Smooth muscle cell (in vitro differentiated cells): ENCODE data around the gene S100A9. TPM values are rescaled to one million over a fixed set of nuclear protein-coding genes. Genes with fewer than 3 reads are reported as not detected.

Experiments
- DNase-seq: peaks from one replicate; lab custom pipeline; 2025; ENCODE audit not compliant: unreplicated experiment; lab: John Stamatoyannopoulos, UW
- H2AFZ ChIP-seq: fragments of 200-600 bp; sonication (generic); 2 replicates; pipeline ENCODE4 v1.6.0; 2016; ENCODE audit warnings: antibody characterized with exemption, low read depth, mild to moderate bottlenecking
- H3F3A ChIP-seq: fragments of 200-600 bp; sonication (generic); 2 replicates; pipeline ENCODE4 v1.6.0; 2017; ENCODE audit warnings: antibody characterized with exemption, low read depth
- H3K27ac ChIP-seq: fragments of 200-600 bp; sonication (generic); 2 replicates; pipeline ENCODE4 v1.5.1; 2016; ENCODE audit warnings: low read depth, mild to moderate bottlenecking
- H3K27me3 ChIP-seq: fragments of 200-600 bp; sonication (generic); 2 replicates; pipeline ENCODE4 v1.6.1; 2016; ENCODE audit warnings: low read depth, mild to moderate bottlenecking
- H3K36me3 ChIP-seq: fragments of 200-600 bp; sonication (generic); 2 replicates; pipeline ENCODE4 v1.5.1; 2016; ENCODE audit warnings: low read depth
- H3K4me1 ChIP-seq: fragments of 200-600 bp; sonication (generic); 2 replicates; pipeline ENCODE4 v1.5.1; 2016; ENCODE audit warnings: low read depth
- H3K4me2 ChIP-seq: fragments of 200-600 bp; sonication (generic); 2 replicates; pipeline ENCODE4 v1.6.0; 2016; ENCODE audit warnings: mild to moderate bottlenecking
- H3K4me3 ChIP-seq: fragments of 200-600 bp; sonication (generic); 2 replicates; pipeline ENCODE4 v1.5.1; 2016; ENCODE audit warnings: mild to moderate bottlenecking
- H3K79me2 ChIP-seq: fragments of 200-600 bp; sonication (generic); 2 replicates; pipeline ENCODE4 v1.6.0; 2016; ENCODE audit warnings: low read depth, mild to moderate bottlenecking
- H3K9ac ChIP-seq: fragments of 200-600 bp; sonication (generic); 2 replicates; pipeline ENCODE4 v1.6.0; 2016; ENCODE audit warnings: low read depth
- H3K9me3 ChIP-seq: fragments of 200-600 bp; sonication (generic); replicated peaks from 2 replicates; pipeline ENCODE4 v1.5.1; 2016; ENCODE audit warnings: low read depth
- H4K20me1 ChIP-seq: fragments of 200-600 bp; sonication (generic); 2 replicates; pipeline ENCODE4 v1.6.0; 2016; ENCODE audit warnings: low read depth
- CTCF ChIP-seq: fragments of 200-600 bp; sonication (generic); IDR thresholded peaks from 2 replicates; pipeline ENCODE4 v1.5.1; 2017; ENCODE audit warnings: borderline replicate concordance, mild to moderate bottlenecking, antibody characterized with exemption; ENCODE audit not compliant: insufficient read depth, poor library complexity, severe bottlenecking
- WGBS: methylation state at CpG from one replicate; pipeline ENCODE4 v1.1.7; 2016; ENCODE audit warnings: low lambda C conversion rate; 5-methylcytosine and 5-hydroxymethylcytosine counted together
- polyA plus RNA-seq: library from polyadenylated mRNA; unstranded; fragments of >200 nt; fragmentation: Nextera tagmentation; extraction: Ambion mirVana; gene quantifications from 2 replicates; pipeline ENCODE4 v1.2.1, GENCODE V29; 2016
- total RNA-seq: library from RNA; depleted of rRNA; stranded (reverse); fragments of >200 nt; gene quantifications from 2 replicates; pipeline ENCODE4 v1.2.3, GENCODE V29; 2014

Gene S100A9
- total and polyA plus RNA-seq, 2 experiments from 2014 or later = 81.9 to 197 TPM

GRCh38 chr1:153356392-153357075 is 1.1 kb upstream of the S100A9 start:
- WGBS = 84% methylated on average over 8 of the region's 8 CpGs
- no peaks in the 10 kb centered on the region for H3K9me3 ChIP-seq

GRCh38 chr1:153357076-153357852 is 390 bp upstream of the S100A9 start:
- Histone ChIP-seq H3K9me3 (no peaks in the 10 kb centered on the region), H3K27me3 (no peaks in the 10 kb centered on the region), H3K4me2 (no peak overlapping the region), H3F3A (no peaks in the 10 kb centered on the region), H3K79me2 (no peaks in the 10 kb centered on the region), H3K4me1 (no peaks in the 10 kb centered on the region), H3K4me3 (no peak overlapping the region), H4K20me1 (no peaks in the 10 kb centered on the region), H3K36me3 (no peaks in the 10 kb centered on the region), H3K9ac (no peak overlapping the region), H3K27ac (no peak overlapping the region), H2AFZ (no peak overlapping the region)
- TF ChIP-seq CTCF = no peak
- 82% methylated on average over 10 of the region's 10 CpGs for WGBS
- DNase-seq = no peak

More at GRCh38 chr1:153356392-153357075, 1.1 kb upstream of the S100A9 start:
- Histone ChIP-seq H3K79me2 (no peaks in the 10 kb centered on the region), H3K4me3 (no peak overlapping the region), H3K27ac (no peak overlapping the region), H3F3A (no peaks in the 10 kb centered on the region), H2AFZ (no peak overlapping the region), H3K36me3 (no peaks in the 10 kb centered on the region), H3K4me1 (no peaks in the 10 kb centered on the region), H3K4me2 (no peak overlapping the region), H3K9ac (no peak overlapping the region), H3K27me3 (no peaks in the 10 kb centered on the region), H4K20me1 (no peaks in the 10 kb centered on the region)
- no peak for DNase-seq
- TF ChIP-seq CTCF = no peak

DNA sequence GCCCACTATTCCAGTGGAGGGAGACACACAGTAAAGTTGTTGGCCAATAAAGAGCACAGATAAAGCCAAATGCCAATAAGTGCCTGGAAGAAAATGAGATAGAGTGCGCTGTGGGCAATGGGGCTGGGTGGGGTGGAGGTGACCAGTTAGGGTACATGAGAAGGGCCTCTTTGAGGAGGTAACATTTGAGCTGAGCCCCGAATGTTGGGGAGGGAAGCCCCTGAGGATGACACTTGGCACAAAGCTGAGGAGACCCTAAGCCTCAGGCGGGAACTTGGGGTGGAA is 979 bp downstream of the S100A9 start:
- Histone ChIP-seq H3K4me3 (no peak overlapping the region), H4K20me1 (no peaks in the 10 kb centered on the region), H3K36me3 (no peaks in the 10 kb centered on the region), H3K4me2 (no peak overlapping the region), H3K27me3 (no peaks in the 10 kb centered on the region), H2AFZ (no peak overlapping the region), H3K9ac (no peak overlapping the region), H3F3A (no peaks in the 10 kb centered on the region), H3K4me1 (no peaks in the 10 kb centered on the region), H3K9me3 (no peaks in the 10 kb centered on the region), H3K27ac (no peak overlapping the region), H3K79me2 (no peaks in the 10 kb centered on the region)
- WGBS = 84% methylated on average over 3 of the region's 3 CpGs
- no peak for TF ChIP-seq CTCF
- no peak for DNase-seq
